ENCODE measurements around the gene ADCY6.
"Not testable (repeated sequence)": the region's sequence is repeated elsewhere in the genome, so short reads cannot be mapped to it uniquely, and the experiment has no call there.

ADCY6 gene

GRCh38 chr12:48744251-48745008 lies 44.5 kb downstream of the ADCY6 start:
- no peak for DNase-seq

- DNase-seq, result no peak
Measured at GRCh38 chr12:48739618-48740269, 49.1 kb downstream of the ADCY6 start.

GRCh38 chr12:48736456-48736855 lies 52.4 kb downstream of the ADCY6 start:
- no peak for DNase-seq

- DNase-seq, result no peak
Measured at GRCh38 chr12:48728807-48729206, 60.1 kb downstream of the ADCY6 start.

- DNase-seq, result not testable (repeated sequence)
Measured at GRCh38 chr12:48720737-48721136, 68.2 kb downstream of the ADCY6 start.

- not testable (repeated sequence) for DNase-seq
Measured at GRCh38 chr12:48720171-48720570, 68.7 kb downstream of the ADCY6 start.

GRCh38 chr12:48719002-48719401 lies 69.9 kb downstream of the ADCY6 start:
- DNase-seq, result not testable (repeated sequence)

GRCh38 chr12:48717252-48717695 lies 71.6 kb downstream of the ADCY6 start:
- DNase-seq, result no peak

- peak; percentile 99 for DNase-seq
Measured at GRCh38 chr12:48716493-48717251, 72.2 kb downstream of the ADCY6 start, which contains the start of gene CCNT1. TSS of gene CCNT1 (minus strand) at chr12:48716707. CDS start at chr12:48716675, 32 bp downstream.
